IgD-negative memory B cell (primary cell): ENCODE data around the gene HSD17B14. TPM values are rescaled to one million over a fixed set of nuclear protein-coding genes. Genes with fewer than 3 reads are reported as not detected.
"Not testable (repeated sequence)": the region's sequence is repeated elsewhere in the genome, so short reads cannot be mapped to it uniquely, and the experiment has no call there.

Experiments
- H3K27ac Mint-ChIP-seq, 3 donors: one replicate each; pipeline ENCODE4 v1.8.0; 2020 to 2022; ENCODE audit warnings: mild to moderate bottlenecking in 3 of 3, mixed read lengths in 3 of 3, moderate library complexity in 1 of 3
- H3K27me3 Mint-ChIP-seq: one replicate; pipeline ENCODE4 v1.8.0; 2021; ENCODE audit warnings: mixed read lengths
- H3K36me3 Mint-ChIP-seq: one replicate; pipeline ENCODE4 v1.8.0; 2020; ENCODE audit warnings: mild to moderate bottlenecking, mixed read lengths
- H3K4me1 Mint-ChIP-seq, 3 donors: one replicate each; pipeline ENCODE4 v1.8.0; 2020 to 2022; ENCODE audit warnings: mixed read lengths in 3 of 3, mild to moderate bottlenecking in 1 of 3
- H3K4me3 Mint-ChIP-seq, 4 donors: one replicate each; pipeline ENCODE4 v1.8.0; 2020 to 2022; ENCODE audit warnings: mild to moderate bottlenecking in 4 of 4, mixed read lengths in 4 of 4, moderate library complexity in 3 of 4
- H3K9me3 Mint-ChIP-seq, 3 donors: one replicate each; pipeline ENCODE4 v1.8.0; 2020 to 2021; ENCODE audit warnings: mixed read lengths in 3 of 3, mild to moderate bottlenecking in 1 of 3
- polyA plus RNA-seq: library from polyadenylated mRNA; unstranded; fragments of 300-500 nt; fragmentation: Illumina TruSeq; gene quantifications from one replicate; pipeline ENCODE4 v1.2.3, GENCODE V29; 2021

HSD17B14 gene
- polyA plus RNA-seq, 1 donor from 2014 or later, result 1.2 TPM

- peaks cover 9 to 13% (median 11%) of the 10 kb centered on the region in 3 donors for H3K4me1 Mint-ChIP-seq
- H3K27ac Mint-ChIP-seq, result peak overlapping the region in 1 of 3 donors; percentile 7
- no peak overlapping the region for H3K4me3 Mint-ChIP-seq
- H3K36me3 Mint-ChIP-seq, result peaks cover 2% of the 10 kb centered on the region
- peaks cover 2% of the 10 kb centered on the region for H3K27me3 Mint-ChIP-seq
- H3K9me3 Mint-ChIP-seq, result no peaks in the 10 kb centered on the region
These were observed 55.5 kb downstream of the HSD17B14 start for GRCh38 chr19:48780631-48781391.

GRCh38 chr19:48779636-48780035 is 56.7 kb downstream of the HSD17B14 start:
- Mint-ChIP-seq H3K4me3 (no peak overlapping the region), H3K9me3 (no peaks in the 10 kb centered on the region), H3K27ac (no peak overlapping the region), H3K27me3 (peaks cover 2% of the 10 kb centered on the region), H3K4me1 (peaks cover 9 to 13% (median 11%) of the 10 kb centered on the region in 3 donors), H3K36me3 (peaks cover 2% of the 10 kb centered on the region)

- Mint-ChIP-seq H3K4me3 (no peak overlapping the region), H3K9me3 (no peaks in the 10 kb centered on the region), H3K36me3 (peaks cover 2% of the 10 kb centered on the region), H3K27me3 (peaks cover under 1% of the 10 kb centered on the region), H3K4me1 (peaks cover 9 to 13% (median 11%) of the 10 kb centered on the region in 3 donors), H3K27ac (no peak overlapping the region)
These were observed 58.6 kb downstream of the HSD17B14 start for GRCh38 chr19:48777720-48778119.

GRCh38 chr19:48777139-48777538 is 59.2 kb downstream of the HSD17B14 start:
- no peak overlapping the region for H3K4me3 Mint-ChIP-seq
- H3K36me3 Mint-ChIP-seq, result no peaks in the 10 kb centered on the region
- H3K4me1 Mint-ChIP-seq, result peaks cover 5 to 9% (median 8%) of the 10 kb centered on the region in 3 donors
- H3K9me3 Mint-ChIP-seq, result no peaks in the 10 kb centered on the region
- peaks cover 1% of the 10 kb centered on the region for H3K27me3 Mint-ChIP-seq
- H3K27ac Mint-ChIP-seq, result no peak overlapping the region

GRCh38 chr19:48772503-48772953 is 63.8 kb downstream of the HSD17B14 start:
- H3K36me3 Mint-ChIP-seq, result no peaks in the 10 kb centered on the region
- H3K4me1 Mint-ChIP-seq, result no peaks in the 10 kb centered on the region
- peaks cover 8% of the 10 kb centered on the region for H3K27me3 Mint-ChIP-seq
- H3K9me3 Mint-ChIP-seq, result no peaks in the 10 kb centered on the region
- no peak overlapping the region for H3K27ac Mint-ChIP-seq
- no peak overlapping the region for H3K4me3 Mint-ChIP-seq

GRCh38 chr19:48770734-48771472 is 65.4 kb downstream of the HSD17B14 start:
- H3K9me3 Mint-ChIP-seq, result no peaks in the 10 kb centered on the region
- H3K36me3 Mint-ChIP-seq, result no peaks in the 10 kb centered on the region
- no peaks in the 10 kb centered on the region for H3K4me1 Mint-ChIP-seq
- H3K27ac Mint-ChIP-seq, result no peak overlapping the region
- peaks cover 8% of the 10 kb centered on the region for H3K27me3 Mint-ChIP-seq
- H3K4me3 Mint-ChIP-seq, result no peak overlapping the region

- Mint-ChIP-seq H3K27ac (no peak overlapping the region), H3K4me3 (no peak overlapping the region), H3K9me3 (no peaks in the 10 kb centered on the region), H3K36me3 (no peaks in the 10 kb centered on the region), H3K27me3 (peaks cover 10% of the 10 kb centered on the region), H3K4me1 (no peaks in the 10 kb centered on the region)
These were observed 66.0 kb downstream of the HSD17B14 start for GRCh38 chr19:48770266-48770665.

GRCh38 chr19:48768994-48769713 is 67.1 kb downstream of the HSD17B14 start:
- H3K27ac Mint-ChIP-seq, result no peak overlapping the region
- H3K4me1 Mint-ChIP-seq, result no peaks in the 10 kb centered on the region
- H3K36me3 Mint-ChIP-seq, result no peaks in the 10 kb centered on the region
- no peak overlapping the region for H3K4me3 Mint-ChIP-seq
- no peaks in the 10 kb centered on the region for H3K9me3 Mint-ChIP-seq
- peaks cover 10% of the 10 kb centered on the region for H3K27me3 Mint-ChIP-seq

GRCh38 chr19:48768171-48768753 is 68.0 kb downstream of the HSD17B14 start:
- H3K4me1 Mint-ChIP-seq, H3K27ac Mint-ChIP-seq, H3K4me3 Mint-ChIP-seq: not testable (repeated sequence)

GRCh38 chr19:48765816-48766215 is 70.5 kb downstream of the HSD17B14 start:
- H3K4me1 Mint-ChIP-seq, H3K36me3 Mint-ChIP-seq, H3K9me3 Mint-ChIP-seq, H3K27ac Mint-ChIP-seq, H3K4me3 Mint-ChIP-seq, H3K27me3 Mint-ChIP-seq: not testable (repeated sequence)

More at GRCh38 chr19:48768171-48768753, 68.0 kb downstream of the HSD17B14 start:
- not testable (repeated sequence) for H3K9me3 Mint-ChIP-seq, H3K36me3 Mint-ChIP-seq
- H3K27me3 Mint-ChIP-seq, result peaks cover 10% of the 10 kb centered on the region

Other genes with a start within 250 kb of the HSD17B14 start
- gene SPACA4, start 229.7 kb downstream of the HSD17B14 start, polyA plus RNA-seq, result not detected
- gene FAM83E, start 221.4 kb downstream of the HSD17B14 start, polyA plus RNA-seq, result not detected
- 2,549 TPM for gene RPL18, start 217.3 kb downstream of the HSD17B14 start, polyA plus RNA-seq
- 11.0 TPM for gene SPHK2, start 217.0 kb downstream of the HSD17B14 start, polyA plus RNA-seq
- 86.1 TPM for gene DBP, start 199.1 kb downstream of the HSD17B14 start, polyA plus RNA-seq
- gene CA11, start 190.3 kb downstream of the HSD17B14 start, polyA plus RNA-seq, result 11.6 TPM
- gene NTN5, start 163.5 kb downstream of the HSD17B14 start, polyA plus RNA-seq, result 0.66 TPM
- not detected for gene FUT2, start 140.5 kb downstream of the HSD17B14 start, polyA plus RNA-seq
- 0.45 TPM for gene MAMSTR, start 116.8 kb downstream of the HSD17B14 start, polyA plus RNA-seq
- gene RASIP1, start 95.9 kb downstream of the HSD17B14 start, polyA plus RNA-seq, result 0.26 TPM
- not detected for gene IZUMO1, start 89.6 kb downstream of the HSD17B14 start, polyA plus RNA-seq
- not detected for gene FUT1, start 83.8 kb downstream of the HSD17B14 start, polyA plus RNA-seq
- not detected for gene FGF21, start 81.0 kb downstream of the HSD17B14 start, polyA plus RNA-seq
- gene BCAT2, start 25.5 kb downstream of the HSD17B14 start, polyA plus RNA-seq, result 31.8 TPM
- gene PLEKHA4, start 32.1 kb upstream of the HSD17B14 start, polyA plus RNA-seq, result 3.2 TPM
- 558 TPM for gene PPP1R15A, start 35.9 kb upstream of the HSD17B14 start, polyA plus RNA-seq
- gene TULP2, start 62.3 kb upstream of the HSD17B14 start, polyA plus RNA-seq, result not detected
- 103 TPM for gene NUCB1, start 63.8 kb upstream of the HSD17B14 start, polyA plus RNA-seq
- gene DHDH, start 97.2 kb upstream of the HSD17B14 start, polyA plus RNA-seq, result 0.39 TPM
- gene BAX, start 118.4 kb upstream of the HSD17B14 start, polyA plus RNA-seq, result 101 TPM
- gene FTL, start 128.8 kb upstream of the HSD17B14 start, polyA plus RNA-seq, result 7,236 TPM
- gene GYS1, start 156.8 kb upstream of the HSD17B14 start, polyA plus RNA-seq, result 26.4 TPM
- gene RUVBL2, start 157.4 kb upstream of the HSD17B14 start, polyA plus RNA-seq, result 65.7 TPM
- 0.78 TPM for gene LHB, start 180.6 kb upstream of the HSD17B14 start, polyA plus RNA-seq
- gene CGB3, start 187.8 kb upstream of the HSD17B14 start, polyA plus RNA-seq, result not detected
- not detected for gene CGB2, start 195.4 kb upstream of the HSD17B14 start, polyA plus RNA-seq
- not detected for gene CGB1, start 200.4 kb upstream of the HSD17B14 start, polyA plus RNA-seq
- gene CGB5, start 207.4 kb upstream of the HSD17B14 start, polyA plus RNA-seq, result not detected
- gene CGB8, start 212.6 kb upstream of the HSD17B14 start, polyA plus RNA-seq, result not detected
- not detected for gene CGB7, start 221.3 kb upstream of the HSD17B14 start, polyA plus RNA-seq
- gene NTF4, start 228.3 kb upstream of the HSD17B14 start, polyA plus RNA-seq, result not detected
- not detected for gene KCNA7, start 236.2 kb upstream of the HSD17B14 start, polyA plus RNA-seq
- 67.0 TPM for gene SNRNP70, start 249.0 kb upstream of the HSD17B14 start, polyA plus RNA-seq